ENCODE data around the gene PEX16.
A peak's percentile ranks its signal among the peaks of the same experiment; 100 is the strongest.

PEX16 gene

DNA sequence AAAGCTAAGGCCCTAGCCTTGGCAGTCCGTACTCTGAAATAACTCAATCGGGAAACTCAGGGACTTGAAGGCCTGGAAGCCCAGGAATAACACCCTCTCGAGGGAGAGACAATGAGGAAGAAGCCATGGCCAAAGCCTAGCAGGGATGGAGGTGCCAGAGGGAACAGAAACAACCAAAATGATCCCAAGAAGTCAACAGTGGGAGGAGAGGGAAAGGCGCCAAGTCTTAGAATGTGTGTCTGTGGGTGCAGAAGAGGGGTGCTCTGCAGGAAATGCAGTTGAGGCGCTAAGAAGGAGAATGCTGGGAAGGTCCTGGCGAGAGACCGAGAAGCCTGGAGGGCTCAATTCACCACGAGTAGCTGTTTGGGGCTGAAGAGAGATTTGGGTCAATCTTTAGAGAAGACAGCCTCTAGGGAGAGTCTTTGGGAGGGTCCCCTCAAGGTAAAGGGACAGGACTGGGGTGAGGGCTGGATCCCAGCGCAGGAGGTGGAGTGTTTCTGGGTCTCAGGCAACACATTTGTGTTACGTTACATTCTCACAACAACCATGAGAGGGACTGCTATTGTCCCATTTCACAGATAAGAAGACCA is 33.0 kb downstream of the PEX16 start:
- no peak for TF ChIP-seq POLR2AphosphoS5 (IDR thresholded peaks at IDR 0.05; ENCODE audit: low read depth, low read length)
- TF ChIP-seq SIN3A (IDR thresholded peaks at IDR 0.05; ENCODE audit: borderline replicate concordance, insufficient read depth, low read length) = no peak
- TF ChIP-seq, protein P1, sequence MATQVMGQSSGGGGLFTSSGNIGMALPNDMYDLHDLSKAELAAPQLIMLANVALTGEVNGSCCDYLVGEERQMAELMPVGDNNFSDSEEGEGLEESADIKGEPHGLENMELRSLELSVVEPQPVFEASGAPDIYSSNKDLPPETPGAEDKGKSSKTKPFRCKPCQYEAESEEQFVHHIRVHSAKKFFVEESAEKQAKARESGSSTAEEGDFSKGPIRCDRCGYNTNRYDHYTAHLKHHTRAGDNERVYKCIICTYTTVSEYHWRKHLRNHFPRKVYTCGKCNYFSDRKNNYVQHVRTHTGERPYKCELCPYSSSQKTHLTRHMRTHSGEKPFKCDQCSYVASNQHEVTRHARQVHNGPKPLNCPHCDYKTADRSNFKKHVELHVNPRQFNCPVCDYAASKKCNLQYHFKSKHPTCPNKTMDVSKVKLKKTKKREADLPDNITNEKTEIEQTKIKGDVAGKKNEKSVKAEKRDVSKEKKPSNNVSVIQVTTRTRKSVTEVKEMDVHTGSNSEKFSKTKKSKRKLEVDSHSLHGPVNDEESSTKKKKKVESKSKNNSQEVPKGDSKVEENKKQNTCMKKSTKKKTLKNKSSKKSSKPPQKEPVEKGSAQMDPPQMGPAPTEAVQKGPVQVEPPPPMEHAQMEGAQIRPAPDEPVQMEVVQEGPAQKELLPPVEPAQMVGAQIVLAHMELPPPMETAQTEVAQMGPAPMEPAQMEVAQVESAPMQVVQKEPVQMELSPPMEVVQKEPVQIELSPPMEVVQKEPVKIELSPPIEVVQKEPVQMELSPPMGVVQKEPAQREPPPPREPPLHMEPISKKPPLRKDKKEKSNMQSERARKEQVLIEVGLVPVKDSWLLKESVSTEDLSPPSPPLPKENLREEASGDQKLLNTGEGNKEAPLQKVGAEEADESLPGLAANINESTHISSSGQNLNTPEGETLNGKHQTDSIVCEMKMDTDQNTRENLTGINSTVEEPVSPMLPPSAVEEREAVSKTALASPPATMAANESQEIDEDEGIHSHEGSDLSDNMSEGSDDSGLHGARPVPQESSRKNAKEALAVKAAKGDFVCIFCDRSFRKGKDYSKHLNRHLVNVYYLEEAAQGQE (IDR thresholded peaks at IDR 0.05; ENCODE audit: insufficient read depth in 1 of 2, low read depth in 2 of 2, low read length in 2 of 2) = no peak
- no peak for TF ChIP-seq TAF1 (IDR thresholded peaks at IDR 0.05; ENCODE audit: borderline replicate concordance, insufficient read depth, low read length)
- TF ChIP-seq FOXP2 (optimal IDR thresholded peaks at IDR 0.05; ENCODE audit: borderline replicate concordance, extremely low read depth, extremely low read length, insufficient read depth) = no peak

GRCh38 chr11:45881708-45882368 is 35.8 kb downstream of the PEX16 start:
- TF ChIP-seq POLR2AphosphoS5 (IDR thresholded peaks at IDR 0.05; ENCODE audit: low read depth, low read length) = no peak
- TF ChIP-seq FOXP2 (optimal IDR thresholded peaks at IDR 0.05; ENCODE audit: borderline replicate concordance, extremely low read depth, extremely low read length, insufficient read depth) = no peak
- TF ChIP-seq TAF1 (IDR thresholded peaks at IDR 0.05; ENCODE audit: borderline replicate concordance, insufficient read depth, low read length) = no peak
- TF ChIP-seq, protein P1 (IDR thresholded peaks at IDR 0.05; ENCODE audit: insufficient read depth in 1 of 2, low read depth in 2 of 2, low read length in 2 of 2) = no peak

- TF ChIP-seq POLR2AphosphoS5 (IDR thresholded peaks at IDR 0.05; ENCODE audit: low read depth, low read length) (no peak), FOXP2 (optimal IDR thresholded peaks at IDR 0.05; ENCODE audit: borderline replicate concordance, extremely low read depth, extremely low read length, insufficient read depth) (no peak)
- TF ChIP-seq, protein P1 (IDR thresholded peaks at IDR 0.05; ENCODE audit: insufficient read depth in 1 of 2, low read depth in 2 of 2, low read length in 2 of 2) = peak; percentile 49 to 71; a peak in 3 of 4 replicates
Measured at GRCh38 chr11:45880772-45881570, 36.7 kb downstream of the PEX16 start.

DNA sequence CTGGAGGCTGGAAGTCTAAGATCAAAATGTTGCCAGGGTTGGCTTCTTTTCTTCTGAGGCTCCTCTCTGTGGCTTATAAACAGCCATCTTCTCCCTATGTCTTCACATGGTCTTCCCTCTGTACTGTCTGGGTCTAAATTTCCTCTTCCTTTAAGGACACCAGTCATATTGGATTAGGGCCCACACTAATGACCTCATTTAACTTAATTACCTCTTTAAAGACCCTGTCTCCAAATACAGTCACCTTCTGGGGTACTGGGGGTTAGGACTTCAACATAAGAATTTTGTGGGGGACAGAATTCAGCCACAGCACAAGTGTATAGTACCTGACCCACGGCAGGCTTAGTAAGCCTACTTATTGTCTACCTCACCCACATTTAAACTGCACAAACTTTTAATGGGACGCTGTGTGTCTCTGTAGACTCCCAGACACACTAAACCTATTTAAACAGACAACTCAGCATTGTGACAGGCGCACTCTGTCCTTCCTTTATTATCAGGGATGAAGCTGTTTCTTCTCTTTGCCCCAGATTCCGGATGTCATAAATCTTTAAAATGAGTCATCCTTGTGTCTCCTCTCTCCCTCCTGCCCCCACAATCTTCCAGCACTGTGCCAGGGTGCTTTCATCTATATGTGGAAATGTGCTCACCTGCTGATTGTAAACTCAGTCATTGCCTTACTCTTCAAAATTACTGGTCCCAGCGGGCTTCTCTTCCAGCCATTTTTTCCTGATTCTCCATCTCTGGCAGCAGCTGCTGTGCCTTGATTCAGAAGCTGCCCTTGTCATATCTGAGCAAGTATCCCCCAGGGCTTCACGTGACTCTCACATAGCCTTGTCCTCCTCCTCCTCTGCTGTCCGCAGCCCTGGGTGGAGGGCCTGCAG is 37.6 kb downstream of the PEX16 start:
- TF ChIP-seq FOXP2 (optimal IDR thresholded peaks at IDR 0.05; ENCODE audit: borderline replicate concordance, extremely low read depth, extremely low read length, insufficient read depth) = no peak
- TF ChIP-seq SIN3A (IDR thresholded peaks at IDR 0.05; ENCODE audit: borderline replicate concordance, insufficient read depth, low read length) = no peak
- no peak for TF ChIP-seq TAF1 (IDR thresholded peaks at IDR 0.05; ENCODE audit: borderline replicate concordance, insufficient read depth, low read length)
- TF ChIP-seq, protein P1 (IDR thresholded peaks at IDR 0.05; ENCODE audit: insufficient read depth in 1 of 2, low read depth in 2 of 2, low read length in 2 of 2) = no peak; a peak in 1 of 4 replicates
- no peak for TF ChIP-seq POLR2AphosphoS5 (IDR thresholded peaks at IDR 0.05; ENCODE audit: low read depth, low read length)
